NCI-H2196 treated with DMSO at 0.1 percent for 48 hours (cell line): ENCODE results near the gene KRTAP10-2.
"Not testable (repeated sequence)": the region's sequence is repeated elsewhere in the genome, so short reads cannot be mapped to it uniquely, and the experiment has no call there.

Source experiments
- DNase-seq: peaks from one replicate; lab custom pipeline; 2025; ENCODE audit not compliant: unreplicated experiment; lab: John Stamatoyannopoulos, UW

KRTAP10-2 gene

DNA sequence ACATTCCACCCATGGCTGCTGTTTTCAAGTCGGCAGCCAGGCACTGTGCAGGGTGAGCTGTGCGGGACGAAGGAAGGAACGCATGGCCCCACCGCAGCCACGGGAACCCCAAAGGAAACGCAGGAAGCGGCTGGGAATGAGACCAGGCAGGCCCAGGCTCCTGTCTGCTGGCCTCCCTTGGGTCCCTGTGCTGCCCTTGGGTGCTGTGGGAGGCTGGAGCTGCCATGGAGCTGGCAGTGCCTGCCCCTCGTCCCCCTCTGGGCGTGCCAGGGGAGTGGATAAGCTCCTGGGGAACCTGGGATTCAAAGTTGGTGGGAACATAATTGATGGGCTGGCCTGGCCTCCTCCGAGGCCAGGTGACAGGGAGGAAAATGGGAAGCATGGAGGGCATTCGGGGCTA, 17.0 kb upstream of the KRTAP10-2 start:
- no peak for DNase-seq

DNA sequence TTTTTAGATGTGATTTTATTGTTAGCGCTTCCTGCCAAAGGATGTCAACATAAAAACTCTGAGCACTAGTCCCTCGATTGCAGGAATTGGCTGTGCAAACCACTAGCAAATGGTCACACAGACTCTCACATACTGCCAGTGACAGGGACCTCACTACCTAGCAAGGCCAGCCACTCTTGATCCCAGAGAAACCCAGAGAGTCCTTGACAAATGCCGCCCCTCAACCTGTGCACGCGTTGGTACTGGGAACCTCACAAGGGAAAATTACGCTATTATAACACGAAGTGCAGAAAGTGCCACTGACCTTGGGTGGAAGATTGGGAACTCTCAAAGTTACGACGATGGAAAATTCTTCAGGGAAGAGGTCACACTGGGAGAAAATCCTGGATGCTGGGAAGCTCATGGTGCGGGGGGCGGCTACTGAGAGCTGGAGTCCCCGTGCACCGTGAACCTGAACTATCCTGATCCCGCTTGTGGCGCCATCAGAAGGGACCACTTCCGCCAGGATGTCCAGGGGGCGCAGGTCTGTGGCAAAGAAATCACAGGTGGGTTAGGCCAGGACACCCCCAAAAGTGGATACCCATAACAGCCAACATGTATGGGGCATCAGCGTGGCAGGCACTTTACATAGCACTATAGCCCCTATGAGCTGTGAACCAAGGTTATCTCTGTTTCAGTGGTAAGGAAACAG, 16.3 kb upstream of the KRTAP10-2 start:
- no peak for DNase-seq

DNA sequence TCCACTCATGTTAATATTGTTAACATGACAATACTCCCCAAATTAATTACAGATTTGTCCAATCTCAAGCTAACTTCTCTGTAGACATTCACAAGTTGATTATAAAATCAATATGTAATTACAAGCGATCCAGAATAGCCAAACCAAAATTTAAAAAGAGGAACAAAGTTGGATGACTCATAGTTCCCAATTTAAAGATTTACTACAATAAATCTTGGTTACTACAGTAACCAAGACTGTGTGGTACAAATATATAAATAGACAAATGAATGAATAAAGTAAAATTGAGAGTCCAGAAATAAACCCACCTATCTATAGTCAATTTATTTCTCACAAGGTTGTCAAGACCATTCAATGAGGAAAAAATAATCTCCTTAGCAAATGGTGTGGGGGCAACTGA, 15.1 kb upstream of the KRTAP10-2 start:
- DNase-seq, result no peak

DNA sequence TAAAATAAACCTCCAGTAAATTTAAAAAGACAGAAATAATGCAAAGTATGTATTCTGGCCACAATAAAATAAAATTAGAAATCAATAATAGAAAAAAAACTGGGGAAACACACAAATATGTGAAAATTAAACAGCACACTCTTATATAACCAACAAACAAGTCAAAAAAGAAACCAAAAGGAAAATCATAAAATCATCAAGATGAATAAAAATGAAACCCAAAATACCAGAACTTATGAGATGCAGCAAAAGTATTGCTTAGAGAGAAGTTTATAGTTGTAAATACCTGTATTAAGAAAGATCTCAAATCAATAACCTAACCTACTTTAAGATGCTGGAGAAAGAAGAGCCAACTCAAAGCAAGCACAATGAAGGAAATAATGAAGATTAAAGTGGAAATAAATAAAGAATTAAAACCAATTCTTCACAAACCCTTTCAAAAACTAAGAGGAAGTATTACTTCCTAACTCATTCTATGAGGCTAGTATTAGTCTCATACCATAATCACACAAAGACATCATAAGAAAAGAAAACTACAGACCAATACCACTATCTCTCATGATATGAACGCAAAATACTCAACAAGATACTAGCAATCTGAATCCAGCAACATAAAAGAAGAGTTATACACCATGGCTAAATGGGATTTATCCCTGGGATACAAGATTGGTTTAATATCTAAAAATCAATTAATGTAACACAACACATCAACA, 13.7 kb upstream of the KRTAP10-2 start:
- no peak for DNase-seq

DNA sequence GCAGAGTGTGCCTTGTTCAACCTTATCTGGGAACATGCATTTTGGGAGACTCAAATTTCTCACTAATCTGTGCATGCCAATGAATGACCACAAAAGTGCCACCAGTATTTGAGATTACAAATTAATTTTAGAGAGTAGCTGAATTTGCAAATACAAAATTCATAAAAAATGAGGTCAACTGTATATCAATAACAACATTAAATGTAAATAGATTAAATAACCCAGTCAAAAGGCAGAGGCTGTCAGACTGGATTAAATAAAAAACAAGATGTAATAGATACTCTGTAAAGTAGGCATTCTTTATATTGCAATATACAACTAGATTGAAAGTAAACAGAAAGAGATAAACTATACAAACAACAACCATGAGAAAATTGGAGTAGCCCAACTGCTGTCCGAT, 12.8 kb upstream of the KRTAP10-2 start:
- DNase-seq, result no peak

DNA sequence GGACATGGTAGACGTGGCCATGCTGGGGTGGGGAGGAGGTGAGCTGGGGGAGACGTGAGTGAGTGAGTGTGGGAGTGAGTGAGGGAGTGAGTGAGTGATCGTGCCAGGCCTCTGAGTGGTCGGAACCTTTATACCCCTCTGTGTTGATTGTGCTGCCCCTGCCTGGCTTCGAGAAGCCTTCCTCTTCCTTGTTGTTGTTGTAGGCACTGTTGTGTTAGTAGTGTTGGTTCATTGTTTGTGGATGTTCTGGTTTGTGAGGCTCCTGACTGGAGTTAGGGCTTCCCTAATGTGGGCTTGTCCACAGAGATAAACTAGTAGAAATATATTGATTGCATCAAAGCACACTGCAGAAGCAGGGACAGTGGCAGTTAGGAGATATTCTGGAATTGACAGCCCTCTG, 7.4 kb upstream of the KRTAP10-2 start, which contains the start of gene KRTAP10-3:
TSS of gene KRTAP10-3 (minus strand) at position 101 of the 400 bp plus-strand sequence. CDS start at position 21, 80 bp downstream.
- DNase-seq, result no peak

DNA sequence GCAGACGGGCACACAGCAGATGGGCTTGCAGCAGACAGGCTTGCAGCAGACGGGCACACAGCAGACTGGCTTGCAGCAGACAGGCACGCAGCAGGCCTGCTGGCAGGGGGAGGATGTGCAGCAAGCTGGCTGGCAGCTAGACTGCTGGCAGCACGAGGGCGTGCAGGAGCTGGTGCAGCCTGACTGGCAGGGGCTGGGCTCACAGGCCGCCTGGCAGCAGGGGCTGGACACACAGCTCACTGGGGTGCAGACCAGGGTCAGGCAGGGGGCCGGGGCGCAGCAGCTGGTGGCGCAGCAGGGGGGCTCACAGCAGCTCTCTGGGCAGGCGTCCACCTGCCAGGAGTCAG, 7.0 kb upstream of the KRTAP10-2 start:
- not testable (repeated sequence) for DNase-seq

DNA sequence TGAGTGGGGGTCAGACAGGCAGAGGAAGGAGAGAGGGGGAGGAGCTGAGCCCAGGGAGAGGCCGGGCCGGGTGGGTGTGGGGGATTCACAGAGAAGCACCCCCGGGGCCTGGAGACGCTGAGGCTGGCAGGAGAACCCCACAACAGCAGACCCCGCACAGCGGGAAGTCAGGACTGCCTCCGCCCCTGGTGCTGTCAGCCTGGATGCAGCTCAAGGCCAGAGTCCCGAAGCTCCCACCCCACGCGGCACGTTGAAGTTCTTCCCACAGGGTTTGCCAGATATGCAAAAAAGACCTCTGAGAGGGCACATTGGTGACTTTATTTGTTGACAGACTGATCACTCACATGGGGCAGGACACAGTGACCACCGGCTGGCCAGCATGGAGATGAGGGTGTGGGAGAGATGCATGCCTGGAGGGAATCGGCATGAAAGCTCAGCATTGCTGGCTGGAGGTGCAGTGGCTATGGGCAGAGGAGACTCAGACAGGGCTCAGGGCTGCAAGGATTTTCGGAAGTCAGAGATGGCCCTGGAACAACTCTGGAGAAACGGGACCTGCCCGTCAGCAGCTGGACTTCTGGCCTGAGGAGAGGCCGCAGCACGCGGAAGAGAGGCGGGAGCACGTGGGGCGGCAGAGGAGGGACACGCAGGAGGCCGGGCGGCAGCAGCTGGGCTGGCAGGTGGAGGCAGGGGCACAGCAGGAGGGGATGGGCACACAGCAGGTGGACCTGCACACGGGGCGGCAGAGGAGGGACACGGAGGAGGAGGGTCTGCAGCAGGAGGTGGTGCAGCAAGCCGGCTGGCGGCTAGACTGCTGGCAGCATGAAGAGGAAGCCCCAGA, 6.4 kb upstream of the KRTAP10-2 start:
- DNase-seq, result no peak

DNA sequence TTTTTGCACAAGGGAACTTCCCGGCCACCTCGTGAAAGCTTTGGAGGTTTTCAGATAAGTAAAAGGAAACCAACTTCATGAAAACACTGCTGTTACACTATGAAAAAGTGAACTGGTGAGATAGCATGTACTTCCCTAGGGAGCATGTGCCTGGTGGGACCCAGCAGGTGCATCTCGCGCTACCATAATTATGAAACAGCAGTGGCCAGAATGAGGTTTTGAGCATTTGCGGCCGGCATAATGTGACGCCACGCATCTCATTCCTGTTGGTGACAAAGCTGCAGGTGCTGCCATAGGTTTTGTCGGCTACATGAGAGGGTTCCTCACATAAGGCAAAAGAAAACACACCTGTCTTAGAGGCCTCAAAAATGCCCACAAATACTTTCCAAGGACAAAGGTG, 5.6 kb upstream of the KRTAP10-2 start:
- DNase-seq, result no peak

DNA sequence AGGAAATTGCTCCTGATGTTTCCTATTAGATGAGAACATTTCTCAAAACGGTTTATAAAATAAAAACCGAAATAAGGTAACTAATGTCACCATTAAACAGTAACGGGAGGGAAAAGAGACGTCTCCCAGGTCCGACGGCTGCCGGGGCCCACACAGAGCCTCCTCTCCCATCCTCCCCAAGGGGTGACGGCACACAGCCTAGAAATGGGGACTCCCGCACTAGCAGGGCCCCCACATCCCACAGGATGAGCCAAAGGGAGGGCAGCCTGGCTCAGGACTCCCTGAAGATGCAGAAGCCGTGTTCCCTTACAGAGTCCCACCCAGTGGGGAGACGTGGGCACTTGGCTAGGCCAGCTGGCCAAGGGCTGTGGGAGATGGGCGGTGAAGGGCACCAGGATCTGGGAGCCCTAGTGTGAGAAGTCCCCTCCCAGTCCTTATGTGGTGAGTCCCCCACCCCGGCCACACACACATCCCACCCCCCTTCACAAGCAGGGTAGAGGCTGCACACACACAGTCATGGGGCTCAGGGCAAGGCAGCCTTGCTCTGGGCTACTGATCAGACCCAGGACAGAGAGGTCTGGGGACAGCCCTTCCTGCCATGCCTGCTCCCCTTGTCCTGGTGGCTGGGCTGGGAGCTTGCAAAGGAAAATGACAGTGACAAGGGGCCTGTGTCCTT, 4.0 kb upstream of the KRTAP10-2 start:
- DNase-seq, result no peak

DNA sequence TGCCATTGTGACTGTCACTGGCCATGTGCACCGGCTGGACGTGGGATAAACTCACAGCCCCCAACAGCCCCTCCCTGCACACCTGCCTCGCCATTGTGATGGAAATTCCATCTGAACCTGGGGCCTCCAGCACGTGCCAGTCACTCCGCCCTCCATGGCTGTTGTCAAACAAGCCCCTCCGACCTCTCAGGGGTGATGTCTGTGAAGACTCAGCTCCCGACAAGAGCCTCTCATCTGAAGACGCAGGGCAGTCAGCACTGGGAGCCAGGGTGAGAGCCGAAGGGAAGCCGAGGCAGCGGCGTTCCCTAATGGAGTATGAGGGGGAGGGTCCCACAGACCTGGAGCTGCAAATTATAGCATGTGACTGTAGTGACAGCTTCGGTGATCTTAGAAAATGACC, 1.4 kb upstream of the KRTAP10-2 start:
- DNase-seq, result no peak

DNA sequence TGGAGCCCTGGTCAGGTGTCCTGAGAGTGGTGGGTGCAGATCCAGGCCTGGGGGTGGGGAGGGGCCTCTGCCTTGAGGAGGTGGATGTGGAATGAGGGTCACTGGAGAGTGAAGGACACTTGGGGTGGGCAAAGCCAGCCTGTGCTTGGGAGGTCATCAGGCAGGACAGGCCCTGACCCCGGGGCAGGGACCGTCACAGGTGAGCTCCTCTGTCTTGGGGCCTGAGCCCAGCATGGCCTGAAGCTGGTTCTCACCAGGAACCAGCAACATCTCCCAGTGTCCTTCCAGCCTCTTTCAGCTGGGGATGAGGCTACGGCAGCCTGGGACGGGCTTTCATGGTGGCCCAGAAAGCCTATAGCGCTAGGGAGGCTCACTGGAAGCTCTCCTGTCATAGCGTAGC, 831 bp upstream of the KRTAP10-2 start:
- DNase-seq, result no peak

DNA sequence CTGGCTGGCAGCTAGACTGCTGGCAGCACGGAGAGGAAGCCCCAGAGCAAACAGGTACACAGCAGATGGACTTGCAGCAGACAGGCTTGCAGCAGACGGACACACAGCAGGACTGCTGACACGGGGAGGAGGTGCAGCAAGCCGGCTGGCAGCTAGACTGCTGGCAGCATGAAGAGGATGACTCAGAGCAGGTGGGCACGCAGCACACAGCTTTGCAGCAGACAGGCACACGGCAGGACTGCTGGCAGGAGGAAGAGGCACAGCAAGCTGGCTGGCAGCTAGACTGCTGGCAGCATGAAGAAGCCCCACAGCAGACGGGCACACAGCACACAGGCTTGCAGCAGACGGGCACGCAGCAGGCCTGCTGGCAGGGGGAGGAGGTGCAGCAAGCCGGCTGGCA, 498 bp downstream of the KRTAP10-2 start:
- no peak for DNase-seq

DNA sequence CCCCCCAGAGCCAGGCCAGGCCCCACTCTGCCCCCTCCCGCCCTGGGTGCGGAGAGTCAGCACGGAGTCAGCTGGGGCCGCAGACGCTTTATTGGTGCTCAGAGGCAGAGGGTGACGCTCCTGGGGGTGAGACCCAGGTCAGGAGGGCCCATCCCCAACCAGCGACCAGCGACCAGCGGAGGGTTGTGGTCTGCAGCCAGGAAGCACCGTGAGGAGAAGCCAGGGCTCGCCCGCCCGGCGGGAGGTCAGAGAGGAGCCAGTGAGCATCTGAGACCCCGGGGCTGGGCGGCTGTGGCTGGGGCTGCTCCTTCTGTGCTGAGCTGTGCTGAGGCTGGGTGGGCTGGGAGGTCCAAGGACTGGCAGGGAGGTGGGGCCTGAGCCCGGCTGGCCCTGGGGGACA, 1.0 kb downstream of the KRTAP10-2 start:
- not testable (repeated sequence) for DNase-seq

DNA sequence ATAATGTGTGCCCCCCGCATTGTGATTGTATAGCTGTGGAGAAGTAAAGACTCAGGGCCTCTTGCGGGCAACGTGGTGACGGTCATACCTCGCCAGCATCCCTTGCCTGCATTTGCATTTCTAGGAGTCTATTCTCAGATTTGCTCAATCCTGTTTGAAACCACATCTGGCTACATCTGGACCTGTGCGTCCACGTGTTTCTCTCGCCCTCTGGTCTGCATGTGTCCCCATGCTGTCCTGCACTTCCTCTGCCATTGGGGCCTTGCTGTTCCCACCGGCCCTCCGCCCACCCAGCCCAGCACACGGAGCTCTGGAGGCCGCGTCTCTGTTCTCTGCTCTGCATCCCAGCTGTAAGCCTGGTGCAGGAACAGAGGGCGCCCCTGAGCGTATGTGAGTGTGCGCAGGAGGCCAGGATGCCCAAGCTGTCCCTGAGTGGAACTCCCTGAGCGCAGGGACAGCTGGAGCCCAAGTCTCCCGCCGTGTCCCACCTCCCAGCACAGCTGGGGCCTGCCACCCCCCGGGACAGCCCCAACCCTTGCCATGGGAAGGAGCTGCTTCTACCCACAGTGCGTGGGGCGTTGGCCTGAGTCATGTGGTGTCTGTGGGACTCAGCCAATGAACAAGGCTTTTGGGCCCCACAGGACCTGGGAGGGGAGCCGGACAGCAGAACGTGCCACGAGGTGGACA, 1.6 kb downstream of the KRTAP10-2 start:
- no peak for DNase-seq

DNA sequence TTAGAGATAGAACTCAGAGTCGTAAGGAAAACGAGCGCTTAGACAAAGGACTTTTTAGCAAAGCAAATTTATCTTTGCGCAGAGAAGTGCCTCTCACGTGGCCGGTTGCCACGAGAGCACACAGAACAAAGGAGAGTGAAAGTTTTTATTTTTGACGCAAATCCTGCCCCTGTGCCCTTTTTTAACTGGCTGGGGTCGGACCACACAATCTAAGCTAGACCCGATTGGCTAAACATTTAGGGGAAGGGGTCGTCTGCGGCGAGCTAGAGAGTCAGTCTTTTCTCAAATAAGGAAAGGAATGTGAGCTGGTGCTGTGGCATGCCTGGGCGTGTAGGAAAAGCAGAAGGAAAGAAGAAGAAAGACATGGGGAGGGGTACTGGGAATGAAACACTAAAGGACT, 2.4 kb downstream of the KRTAP10-2 start:
- DNase-seq, result no peak

DNA sequence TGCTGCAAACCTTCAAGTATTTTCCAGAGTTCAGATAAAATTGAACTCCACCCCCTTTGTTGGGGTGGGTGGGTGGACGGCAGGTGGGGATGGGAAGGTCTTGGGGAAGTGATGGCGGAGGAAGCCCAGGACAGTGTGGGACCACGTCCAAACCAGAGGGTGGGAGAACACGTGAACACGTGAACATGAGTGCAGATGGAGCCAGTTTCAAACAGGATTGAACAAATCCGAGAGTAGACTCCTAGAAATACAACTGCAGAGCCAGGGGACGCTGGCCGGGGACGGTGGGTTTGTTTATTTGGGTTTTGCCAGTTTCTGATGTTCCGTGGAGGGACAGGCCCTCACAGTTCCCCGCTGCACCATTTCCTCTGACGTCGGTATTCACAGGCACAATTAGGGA, 2.9 kb downstream of the KRTAP10-2 start:
- no peak for DNase-seq

DNA sequence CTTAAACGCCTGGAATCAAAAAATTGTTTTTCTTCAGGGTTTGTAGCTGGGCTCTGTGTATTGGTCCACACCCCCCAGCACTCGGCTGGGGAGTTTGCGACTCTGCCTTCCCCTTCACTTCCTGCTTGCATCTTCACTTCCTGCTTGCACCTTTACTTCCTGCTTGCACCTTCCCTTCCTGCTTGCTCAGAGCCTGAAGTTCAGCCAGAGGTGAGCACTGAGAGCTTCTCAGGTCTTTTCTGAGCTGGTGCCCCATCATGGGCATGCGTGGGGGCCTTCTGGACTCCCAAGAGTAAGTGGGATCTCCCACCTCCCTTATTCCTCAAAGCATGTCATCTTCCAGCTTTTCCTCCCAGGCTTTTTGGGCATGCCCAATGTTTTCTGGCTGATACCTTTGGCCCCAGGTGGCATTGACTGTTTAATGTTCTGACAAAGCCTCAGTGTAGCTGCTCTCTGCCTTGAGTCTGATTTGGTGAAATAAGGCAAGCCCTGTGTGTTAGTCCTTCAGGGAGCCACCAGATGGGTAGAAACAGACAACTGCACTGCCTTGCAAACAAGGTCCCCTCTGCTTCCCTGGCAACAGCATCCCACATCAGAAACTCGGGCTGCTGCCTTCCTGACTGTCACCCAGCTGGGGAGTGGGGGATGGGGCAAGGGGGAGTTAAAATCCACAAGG, 3.5 kb downstream of the KRTAP10-2 start:
- no peak for DNase-seq

DNA sequence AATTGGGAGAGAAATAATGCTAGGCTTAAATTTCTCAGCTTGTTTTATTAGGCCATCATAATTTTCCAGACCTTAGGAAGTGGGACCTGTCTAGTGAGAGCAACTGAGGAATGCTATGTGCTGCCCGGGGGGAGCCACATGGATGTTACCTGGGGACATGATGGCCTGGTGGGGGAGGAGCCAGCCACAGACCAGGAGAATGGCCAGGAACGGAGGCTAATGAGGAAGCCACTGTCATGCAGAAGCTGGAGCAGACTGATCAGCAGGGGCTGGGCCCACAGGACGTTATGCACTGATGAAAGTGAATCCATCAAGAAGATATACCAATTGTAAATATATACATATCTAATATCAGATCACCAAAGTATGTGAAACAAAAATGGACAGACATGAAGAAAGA, 6.7 kb downstream of the KRTAP10-2 start:
- DNase-seq, result no peak

DNA sequence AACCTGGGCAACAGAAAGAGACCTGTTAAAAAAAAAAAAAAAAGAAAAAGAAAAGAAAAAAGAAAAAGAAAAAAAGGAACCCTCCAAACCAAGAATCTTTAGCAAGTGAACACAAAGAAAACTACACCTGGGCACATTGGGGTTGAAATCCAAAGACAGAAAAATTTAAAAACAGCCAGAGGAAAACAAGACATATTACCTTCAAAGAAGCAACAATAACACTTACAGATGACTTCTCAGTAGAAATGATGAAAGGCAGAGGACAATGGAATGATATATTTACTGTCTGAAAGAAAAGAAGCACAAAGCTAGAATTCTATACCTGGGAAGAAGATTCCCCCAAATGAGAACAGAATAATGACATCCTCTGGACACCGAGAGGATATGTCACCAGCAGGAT, 8.6 kb downstream of the KRTAP10-2 start:
- no peak for DNase-seq
